Progenitor cell of endocrine pancreas (in vitro differentiated cells): ENCODE data around the gene SLC22A7. TPM values are rescaled to one million over a fixed set of nuclear protein-coding genes. Genes with fewer than 3 reads are reported as not detected.

Experiments used
- DNase-seq: peaks from one replicate; pipeline ENCODE4 v3.0.0; 2021; ENCODE audit warnings: low spot score; ENCODE audit not compliant: unreplicated experiment
- H3K27ac Mint-ChIP-seq: 2 replicates; pipeline ENCODE4 v1.8.0; 2021; ENCODE audit warnings: mild to moderate bottlenecking, moderate library complexity, mixed read lengths
- H3K27me3 Mint-ChIP-seq: 2 replicates; pipeline ENCODE4 v1.8.0; 2021; ENCODE audit warnings: mixed read lengths
- H3K36me3 Mint-ChIP-seq: 2 replicates; pipeline ENCODE4 v1.8.0; 2022; ENCODE audit warnings: mixed read lengths; ENCODE audit not compliant: insufficient read depth
- H3K4me1 Mint-ChIP-seq: 2 replicates; pipeline ENCODE4 v1.8.0; 2021; ENCODE audit warnings: low read depth, mixed read lengths
- H3K4me3 Mint-ChIP-seq: 2 replicates; pipeline ENCODE4 v1.8.0; 2021; ENCODE audit warnings: low read depth, mild to moderate bottlenecking, moderate library complexity, mixed read lengths
- H3K9me3 Mint-ChIP-seq: 2 replicates; pipeline ENCODE4 v1.8.0; 2021; ENCODE audit warnings: low read depth, mixed read lengths
- CTCF ChIP-seq: fragments of 200-600 bp; sonication (generic); IDR thresholded peaks from one replicate; pipeline ENCODE4 v1.5.0; 2021; ENCODE audit warnings: antibody characterized with exemption, mild to moderate bottlenecking; ENCODE audit not compliant: unreplicated experiment
- total RNA-seq: library from RNA; stranded (reverse); gene quantifications from 2 replicates; pipeline ENCODE4 v1.2.1, GENCODE V29; 2021

Gene SLC22A7
- total RNA-seq, 1 donor from 2014 or later, result not detected

DNA sequence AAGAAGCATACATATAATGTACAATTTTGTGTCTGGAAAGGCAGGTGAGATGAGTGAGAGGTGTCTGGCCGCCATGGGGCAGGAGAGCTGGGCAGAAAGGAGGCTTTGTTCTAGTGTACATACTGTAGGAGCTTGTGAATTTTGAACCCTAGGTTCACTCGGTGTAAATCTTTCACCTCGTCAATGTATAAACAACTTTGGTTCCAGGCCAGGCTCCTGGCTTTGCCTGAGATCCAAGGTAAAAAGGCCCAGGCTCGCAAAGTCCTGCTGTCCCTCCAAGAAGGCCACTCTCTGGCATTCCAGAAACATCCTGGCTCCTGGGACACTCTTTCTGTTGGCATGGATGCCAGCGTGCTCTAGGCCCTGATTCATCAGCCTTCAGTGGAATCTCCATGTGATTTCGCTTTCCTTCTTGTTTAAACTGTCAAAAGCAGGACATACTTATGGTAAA is 7.1 kb upstream of the SLC22A7 start:
- Mint-ChIP-seq H3K27me3 (peaks cover 22% of the 10 kb centered on the region), H3K9me3 (no peaks in the 10 kb centered on the region), H3K27ac (no peak overlapping the region), H3K4me3 (no peak overlapping the region), H3K36me3 (no peaks in the 10 kb centered on the region), H3K4me1 (peaks cover 1% of the 10 kb centered on the region)
- TF ChIP-seq CTCF, result no peak
- DNase-seq, result no peak

- DNase-seq, result no peak
- peaks cover 1% of the 10 kb centered on the region for H3K4me1 Mint-ChIP-seq
- no peak overlapping the region for H3K27ac Mint-ChIP-seq
- H3K27me3 Mint-ChIP-seq, result peaks cover 20% of the 10 kb centered on the region
- H3K36me3 Mint-ChIP-seq, result no peaks in the 10 kb centered on the region
- H3K9me3 Mint-ChIP-seq, result no peaks in the 10 kb centered on the region
- no peak overlapping the region for H3K4me3 Mint-ChIP-seq
- TF ChIP-seq CTCF, result no peak
Measured at GRCh38 chr6:43291708-43292107, 6.4 kb upstream of the SLC22A7 start.

- no peaks in the 10 kb centered on the region for H3K4me1 Mint-ChIP-seq
- peaks cover 14% of the 10 kb centered on the region for H3K27me3 Mint-ChIP-seq
- no peaks in the 10 kb centered on the region for H3K36me3 Mint-ChIP-seq
- no peak for DNase-seq
- H3K4me3 Mint-ChIP-seq, result no peak overlapping the region
- H3K9me3 Mint-ChIP-seq, result no peaks in the 10 kb centered on the region
- no peak overlapping the region for H3K27ac Mint-ChIP-seq
- no peak for TF ChIP-seq CTCF
Measured at GRCh38 chr6:43292341-43292740, 5.7 kb upstream of the SLC22A7 start.

- Mint-ChIP-seq H3K27me3 (peaks cover 11% of the 10 kb centered on the region), H3K27ac (no peak overlapping the region), H3K4me3 (no peak overlapping the region), H3K36me3 (no peaks in the 10 kb centered on the region), H3K4me1 (no peaks in the 10 kb centered on the region), H3K9me3 (no peaks in the 10 kb centered on the region)
- no peak for DNase-seq
- TF ChIP-seq CTCF, result no peak
Measured at GRCh38 chr6:43292763-43293318, 5.2 kb upstream of the SLC22A7 start.

GRCh38 chr6:43293698-43294097 is 4.4 kb upstream of the SLC22A7 start:
- TF ChIP-seq CTCF, result no peak
- Mint-ChIP-seq H3K4me1 (no peaks in the 10 kb centered on the region), H3K4me3 (no peak overlapping the region), H3K9me3 (no peaks in the 10 kb centered on the region), H3K36me3 (no peaks in the 10 kb centered on the region), H3K27me3 (peaks cover 6% of the 10 kb centered on the region), H3K27ac (no peak overlapping the region)
- no peak for DNase-seq
